Nucleus accumbens (tissue), 56 donors: ENCODE measurements around the gene TMEM255B.
"Not testable (repeated sequence)": the region's sequence is repeated elsewhere in the genome, so short reads cannot be mapped to it uniquely, and the experiment has no call there.

Source experiments
- DNase-seq, 56 donors: peaks; one replicate each; lab custom pipeline; 2025; lab: John Stamatoyannopoulos, UW

TMEM255B gene

DNA sequence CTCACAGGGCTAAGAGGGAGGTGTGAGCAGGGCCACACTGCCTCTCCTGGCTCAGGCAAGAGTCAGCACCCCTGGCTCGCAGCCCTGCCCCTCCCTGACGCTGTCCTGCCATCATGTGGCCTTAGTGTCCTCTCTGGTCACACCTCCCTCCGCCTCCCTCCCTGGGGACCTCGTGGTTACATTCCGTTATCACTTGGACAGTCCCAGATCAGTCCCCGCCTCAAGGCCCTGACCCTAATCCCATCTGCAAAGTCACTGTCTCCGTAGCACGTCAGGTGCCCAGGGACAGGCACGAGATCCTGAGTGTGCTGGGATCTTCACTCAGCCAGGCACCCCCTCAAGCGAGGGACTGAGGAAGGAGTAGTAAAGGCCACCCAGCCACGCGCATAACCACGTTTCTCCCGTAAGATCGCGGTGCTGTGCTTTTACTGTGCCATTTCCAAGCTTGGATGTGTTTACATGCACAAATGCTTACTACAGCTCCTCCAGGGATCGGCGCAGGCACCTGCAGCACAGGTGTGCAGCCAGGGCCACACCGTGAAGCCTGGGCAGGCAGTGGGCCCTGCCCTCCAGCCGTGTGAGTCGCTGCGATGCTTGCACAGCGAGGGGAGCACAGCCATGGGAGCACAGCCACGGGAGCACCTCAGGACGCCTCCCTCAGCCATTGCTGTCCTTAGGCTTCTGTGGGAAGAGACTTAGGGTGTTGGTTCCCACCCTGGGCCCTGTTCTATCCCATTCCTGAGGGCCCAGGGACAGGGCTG is 10.7 kb upstream of the TMEM255B start:
- DNase-seq = no peak

DNA sequence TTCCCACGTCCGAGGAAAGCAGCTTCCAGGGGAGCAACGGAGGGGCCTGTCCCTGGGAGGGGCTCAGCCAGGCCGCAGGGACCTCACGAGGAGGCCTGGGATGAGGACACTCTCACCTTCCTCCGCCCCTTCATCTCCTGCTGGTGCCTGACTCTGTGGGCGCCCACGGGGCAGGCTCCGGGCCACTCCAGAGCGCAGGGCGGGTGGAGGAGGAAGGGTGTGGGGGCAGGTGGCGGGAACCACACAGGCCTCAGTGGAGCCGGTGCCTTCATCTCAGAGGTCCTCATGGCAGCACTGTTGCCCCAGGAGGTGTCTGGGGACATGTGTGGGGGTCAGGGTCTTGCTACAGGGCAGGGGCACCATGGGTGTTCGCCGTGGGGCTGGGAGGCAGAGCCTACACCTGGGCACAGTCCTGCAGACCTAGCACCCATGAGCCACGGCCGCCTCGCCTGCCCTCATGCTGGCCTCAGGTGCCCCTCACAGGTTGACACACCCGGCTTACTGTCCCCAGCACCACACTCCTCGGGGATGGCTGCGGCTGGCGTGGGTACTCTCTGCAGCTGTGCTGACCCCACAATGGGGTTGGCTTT is 10.1 kb upstream of the TMEM255B start:
- DNase-seq = no peak

GRCh38 chr13:113749507-113749906 is 9.5 kb upstream of the TMEM255B start:
- DNase-seq = no peak

DNA sequence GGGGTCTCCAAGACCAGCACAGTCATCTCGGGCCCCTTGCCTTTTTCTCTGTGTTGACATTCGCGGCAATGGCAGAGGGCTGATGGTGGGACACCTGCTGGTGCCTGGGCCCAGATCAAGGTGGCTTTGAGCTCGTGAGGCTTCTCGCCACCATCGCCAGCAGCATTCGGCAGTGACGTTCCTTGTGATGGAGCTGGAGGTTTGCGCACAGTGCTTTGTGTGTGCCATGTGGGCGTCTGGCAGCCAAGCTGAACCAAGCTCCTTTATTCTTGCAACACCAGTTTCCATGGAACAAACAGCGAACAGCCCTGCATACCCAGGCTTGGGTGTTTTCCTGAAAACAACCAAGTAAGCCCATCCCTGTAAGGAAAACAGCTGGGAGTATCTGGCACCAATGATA is 9.1 kb upstream of the TMEM255B start:
- peak in 12 of 56 donors; percentile 13 to 64 (median 37) for DNase-seq

DNA sequence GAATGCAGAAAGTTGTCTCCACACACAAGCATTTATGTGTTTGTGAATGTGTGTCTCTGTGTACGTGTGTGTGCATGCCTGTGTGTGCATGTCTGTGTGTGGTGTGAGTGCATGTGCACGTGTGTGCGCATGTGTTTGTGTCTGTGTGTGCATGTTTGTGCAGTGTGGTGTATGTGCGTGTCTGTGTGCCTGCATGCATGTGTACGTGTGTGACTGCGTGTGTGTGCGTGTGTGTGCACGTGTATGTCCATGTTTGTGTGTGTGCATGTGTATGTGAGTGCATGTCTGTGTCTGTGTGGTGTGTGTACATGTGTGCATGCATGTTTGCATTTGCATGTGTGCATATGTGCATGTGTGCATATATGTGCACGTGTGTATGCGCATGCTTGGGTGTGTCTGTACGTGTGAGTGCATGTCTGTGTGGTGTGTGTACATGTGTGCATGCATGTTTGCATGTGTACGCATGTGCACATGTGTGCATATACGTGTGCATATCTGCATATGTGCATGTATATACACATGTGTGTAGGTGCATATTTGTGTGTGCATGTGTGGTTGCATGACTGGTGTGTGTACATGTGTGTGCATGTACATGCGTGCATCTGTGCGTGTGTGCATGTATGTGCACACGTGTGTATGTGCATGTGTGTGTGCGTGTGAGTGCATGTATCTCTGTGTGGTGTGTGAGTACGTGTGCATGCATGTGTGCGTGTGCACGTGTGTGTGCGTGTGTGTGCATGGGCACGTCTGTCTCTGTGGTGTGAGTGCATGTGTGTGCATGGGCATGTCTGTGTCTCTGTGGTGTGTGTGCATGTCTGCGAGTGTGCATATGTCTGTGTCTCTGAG is 8.2 kb upstream of the TMEM255B start:
- no peak for DNase-seq

- no peak for DNase-seq
These were observed 7.5 kb upstream of the TMEM255B start for GRCh38 chr13:113751491-113751890.

GRCh38 chr13:113752211-113752986 is 6.6 kb upstream of the TMEM255B start:
- not testable (repeated sequence) for DNase-seq

GRCh38 chr13:113753171-113753570 is 5.9 kb upstream of the TMEM255B start:
- no peak for DNase-seq

GRCh38 chr13:113754242-113754641 is 4.8 kb upstream of the TMEM255B start:
- no peak for DNase-seq

DNA sequence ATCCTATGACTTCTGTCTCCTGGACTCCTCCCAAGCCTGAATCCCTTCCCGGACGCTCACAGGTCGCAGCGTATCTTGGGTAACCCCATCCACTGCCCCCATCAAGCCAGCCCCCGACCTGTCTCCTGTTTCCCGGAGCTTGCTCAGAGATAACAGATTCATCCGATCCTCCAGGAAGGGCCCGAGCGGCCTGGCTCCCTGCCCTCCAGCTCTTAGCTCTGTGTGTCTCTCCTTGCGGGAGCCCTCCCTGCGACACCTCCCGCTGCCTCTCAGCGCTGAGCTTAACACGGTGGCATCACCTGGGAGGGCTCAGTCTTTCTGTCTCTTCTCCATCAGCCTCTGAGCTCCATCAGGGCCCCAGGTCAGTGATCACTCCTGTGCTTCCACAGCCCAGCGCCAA is 4.3 kb upstream of the TMEM255B start:
- no peak for DNase-seq

DNA sequence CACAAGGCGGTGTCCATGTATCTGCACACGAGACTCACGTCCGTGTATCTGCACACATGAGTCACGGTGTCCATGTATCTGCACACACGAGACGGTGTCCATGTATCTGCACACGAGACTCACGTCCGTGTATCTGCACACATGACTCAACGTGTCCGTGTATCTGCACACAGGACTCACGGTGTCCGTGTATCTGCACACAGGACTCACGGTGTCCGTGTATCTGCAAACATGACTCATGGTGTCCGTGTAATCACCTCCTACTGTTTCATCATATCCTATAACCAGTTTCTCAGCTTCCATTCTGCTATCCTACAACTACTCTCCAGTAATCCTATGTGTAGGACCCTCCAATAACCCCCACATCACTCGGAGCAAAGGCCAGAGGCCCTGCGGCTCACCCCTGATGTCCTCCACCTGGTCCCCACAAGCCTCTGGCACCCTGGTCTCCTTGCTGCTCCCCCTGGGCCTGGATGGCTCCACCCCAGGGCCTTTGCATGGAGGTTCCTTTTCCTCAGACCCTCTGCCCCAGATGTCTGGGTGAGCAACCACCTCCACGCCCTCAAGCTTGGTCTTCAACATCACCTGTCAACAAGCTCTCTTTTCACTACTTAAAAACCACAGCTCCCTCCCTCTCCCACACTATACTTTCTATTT is 2.5 kb upstream of the TMEM255B start:
- no peak for DNase-seq

DNA sequence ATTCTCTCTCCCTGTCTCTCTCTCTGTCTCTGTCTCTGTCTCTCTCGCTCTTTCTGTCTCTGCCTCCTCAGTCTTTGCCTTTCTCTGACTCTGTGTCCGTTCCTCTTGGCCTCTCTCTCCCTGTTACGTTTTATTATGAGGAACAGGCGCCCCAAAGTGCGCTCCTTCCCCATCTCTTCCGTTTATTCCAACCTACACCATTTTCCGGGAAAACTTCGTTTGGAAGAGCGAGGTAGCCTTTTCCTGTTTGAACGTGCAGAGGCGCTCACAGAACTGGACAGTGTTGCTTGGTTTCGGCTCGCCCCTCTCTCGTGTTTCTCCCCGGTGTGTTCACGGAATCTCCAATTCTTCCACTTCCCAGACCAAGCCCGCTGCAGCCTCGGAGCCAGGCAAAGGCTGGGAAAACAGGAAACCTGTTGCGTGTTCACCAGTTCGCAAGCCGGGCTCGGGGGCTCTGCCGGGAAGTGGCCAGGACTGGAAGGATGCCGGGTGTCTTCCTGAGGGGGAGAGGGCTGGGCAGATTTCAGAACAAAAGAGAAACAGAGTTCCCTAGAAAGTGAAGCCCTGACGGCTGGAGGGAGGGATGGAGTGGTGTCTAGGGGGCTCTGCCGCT is 605 bp downstream of the TMEM255B start:
- peak in 1 of 56 donors; percentile 10 for DNase-seq

GRCh38 chr13:113761136-113761535 is 2.1 kb downstream of the TMEM255B start:
- DNase-seq = no peak

GRCh38 chr13:113762075-113762474 is 3.0 kb downstream of the TMEM255B start:
- DNase-seq = no peak

- DNase-seq = peak in 6 of 56 donors; percentile 13 to 48 (median 15)
These were observed 3.5 kb downstream of the TMEM255B start for GRCh38 chr13:113762538-113762937.

DNA sequence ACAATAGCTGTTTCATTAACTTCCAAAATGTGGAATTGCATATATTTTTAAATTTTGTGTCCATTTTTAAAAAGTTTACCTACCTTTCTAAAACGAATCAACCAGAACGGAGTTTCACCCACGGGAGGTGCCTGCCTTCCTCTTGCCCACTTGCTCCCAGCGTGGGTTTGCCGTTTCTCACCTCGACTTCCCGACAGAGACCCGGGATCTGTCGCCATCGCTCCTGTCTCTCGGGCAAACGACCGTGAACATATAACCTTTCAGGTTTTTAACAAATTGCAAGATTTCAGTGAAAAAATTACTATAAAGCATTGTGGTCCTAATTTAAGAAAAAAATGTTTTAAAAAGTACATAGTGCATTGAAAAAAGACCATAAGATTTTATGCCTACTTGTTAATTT is 4.2 kb downstream of the TMEM255B start:
- no peak for DNase-seq

DNA sequence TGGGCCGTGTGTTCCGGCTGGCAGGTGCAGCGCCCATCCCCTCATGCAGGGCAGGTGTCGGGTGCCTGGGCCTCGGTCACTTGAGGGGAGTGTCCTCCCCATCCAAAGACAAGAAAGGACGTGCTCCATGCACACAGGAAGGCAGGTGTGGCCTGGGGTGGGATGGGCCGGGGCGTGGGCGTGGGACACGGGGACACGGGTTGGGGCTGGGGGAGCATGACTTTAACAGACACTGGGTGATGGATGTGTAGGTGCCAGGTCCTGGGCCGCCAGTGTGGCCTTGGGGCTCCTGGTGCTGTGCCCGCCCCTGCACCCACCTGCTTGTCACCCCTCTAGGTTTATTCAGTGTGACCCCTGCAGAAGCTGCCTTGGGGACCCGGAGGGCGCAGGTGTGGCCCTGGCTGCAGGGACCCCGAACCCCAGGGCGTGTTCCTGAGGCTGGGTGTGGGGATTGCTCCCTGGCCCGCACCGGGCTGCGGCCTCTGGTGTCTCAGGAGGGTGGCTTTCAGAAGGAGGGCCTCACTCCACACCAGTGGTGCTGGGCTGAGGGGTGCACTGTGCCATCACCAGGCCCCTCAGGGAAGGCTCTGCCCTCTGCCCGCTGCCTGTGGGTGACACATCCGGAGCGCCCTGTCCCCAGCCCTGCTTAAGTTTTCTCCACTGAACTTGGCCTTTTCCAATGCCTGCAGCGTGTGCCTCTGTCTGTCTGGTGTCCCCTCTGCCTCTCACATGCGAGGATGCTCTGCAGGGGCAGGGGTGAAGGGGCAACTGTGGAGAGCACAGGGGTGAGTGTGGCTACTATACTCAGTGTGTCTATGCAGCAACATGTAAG is 5.2 kb downstream of the TMEM255B start:
- DNase-seq = no peak

- DNase-seq = no peak
These were observed 6.0 kb downstream of the TMEM255B start for GRCh38 chr13:113764793-113765563.
